ENCODE measurements around the gene BCAS1. TPM values are rescaled to one million over a fixed set of nuclear protein-coding genes. Genes with fewer than 3 reads are reported as not detected.

The BCAS1 gene
- total and polyA plus RNA-seq, 2 donors (not counting 1 experiment from before 2014, with no cell fraction given): 0.97 to 1.1 TPM

DNA sequence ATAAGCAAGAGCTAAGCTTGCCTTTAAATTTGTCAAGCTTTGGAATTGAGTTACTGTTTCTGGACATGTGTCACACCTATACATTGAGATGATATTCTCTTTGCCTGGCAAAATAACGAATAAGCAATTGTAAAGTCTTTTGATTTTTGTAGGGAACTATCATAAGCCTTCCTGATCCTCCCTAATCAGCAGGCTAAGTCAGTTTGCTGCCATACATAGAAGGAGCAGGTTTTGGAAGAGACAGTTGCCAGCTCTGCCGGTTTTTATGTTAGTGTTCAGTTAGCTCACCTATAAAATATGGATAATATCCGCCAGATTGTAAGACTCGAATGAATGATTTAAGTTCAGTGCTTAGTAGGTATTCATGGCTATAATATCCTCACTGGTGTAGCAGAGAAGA lies 34.4 kb upstream of the BCAS1 start:
- H3K4me2 ChIP-seq (replicated peaks; ENCODE audit: low read depth, low read length, poor library complexity, severe bottlenecking): no peak overlapping the region
- WGBS (ENCODE audit: insufficient coverage): 100% methylated on average over 2 of the region's 4 CpGs
- CTCF ChIA-PET: interaction anchor here (1.0 to 3.3 kb wide), 6 partner anchors 10 to 541 kb away, joined by 3 to 20 read pairs (median 4); no protein-coding TSS in a partner anchor
- Mint-ChIP-seq H3K4me1 (peaks cover 1% of the 10 kb centered on the region), H3K9me3 (ENCODE audit: insufficient read depth) (no peaks in the 10 kb centered on the region), H3K4me3 (no peak overlapping the region), H3K27ac (no peak overlapping the region), H3K27me3 (peaks cover 25% of the 10 kb centered on the region)
- peaks cover 0 to 6% (median under 1%) of the 10 kb centered on the region in 4 experiments for H3K27me3 ChIP-seq (replicated peaks in 1 of 4; ENCODE audit: control extremely low read depth in 1 of 4, control insufficient read depth in 3 of 4, insufficient read depth in 4 of 4, low read length in 3 of 4)
- H3K79me2 ChIP-seq (ENCODE audit: control insufficient read depth, insufficient read depth, low read length): no peaks in the 10 kb centered on the region
- TF ChIP-seq, protein P1, sequence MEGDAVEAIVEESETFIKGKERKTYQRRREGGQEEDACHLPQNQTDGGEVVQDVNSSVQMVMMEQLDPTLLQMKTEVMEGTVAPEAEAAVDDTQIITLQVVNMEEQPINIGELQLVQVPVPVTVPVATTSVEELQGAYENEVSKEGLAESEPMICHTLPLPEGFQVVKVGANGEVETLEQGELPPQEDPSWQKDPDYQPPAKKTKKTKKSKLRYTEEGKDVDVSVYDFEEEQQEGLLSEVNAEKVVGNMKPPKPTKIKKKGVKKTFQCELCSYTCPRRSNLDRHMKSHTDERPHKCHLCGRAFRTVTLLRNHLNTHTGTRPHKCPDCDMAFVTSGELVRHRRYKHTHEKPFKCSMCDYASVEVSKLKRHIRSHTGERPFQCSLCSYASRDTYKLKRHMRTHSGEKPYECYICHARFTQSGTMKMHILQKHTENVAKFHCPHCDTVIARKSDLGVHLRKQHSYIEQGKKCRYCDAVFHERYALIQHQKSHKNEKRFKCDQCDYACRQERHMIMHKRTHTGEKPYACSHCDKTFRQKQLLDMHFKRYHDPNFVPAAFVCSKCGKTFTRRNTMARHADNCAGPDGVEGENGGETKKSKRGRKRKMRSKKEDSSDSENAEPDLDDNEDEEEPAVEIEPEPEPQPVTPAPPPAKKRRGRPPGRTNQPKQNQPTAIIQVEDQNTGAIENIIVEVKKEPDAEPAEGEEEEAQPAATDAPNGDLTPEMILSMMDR (IDR thresholded peaks at IDR 0.05): no peak
- TF ChIP-seq EZH2 (IDR thresholded peaks at IDR 0.05; ENCODE audit: borderline replicate concordance, insufficient read depth, low read depth, low read length, poor library complexity, severe bottlenecking): no peak
- H3K4me3 ChIP-seq (ENCODE audit: control extremely low read depth in 1 of 5, extremely low read depth in 1 of 5, insufficient read depth in 1 of 5, low read depth in 2 of 5, low read length in 4 of 5): no peak overlapping the region
- H3K4me1 ChIP-seq (ENCODE audit: control insufficient read depth in 2 of 2, insufficient read depth in 2 of 2, low read length in 2 of 2): no peaks in the 10 kb centered on the region
- POLR2A ChIA-PET: no interaction called here
- no peak overlapping the region for H3K9ac ChIP-seq (ENCODE audit: low read length)
- no peaks in the 10 kb centered on the region for H3K9me3 ChIP-seq (ENCODE audit: control extremely low read depth in 1 of 3, control insufficient read depth in 2 of 3, insufficient read depth in 1 of 3, low read length in 2 of 3)
- DNase-seq (no peak), ATAC-seq (ENCODE audit: low read depth) (no peak)
- no peak overlapping the region for H3K27ac ChIP-seq (ENCODE audit: low read length in 2 of 2)
- intact Hi-C loops (cut with micrococcal nuclease): no loop called here
- H2AFZ ChIP-seq (ENCODE audit: insufficient read depth, low read depth, low read length, poor library complexity, severe bottlenecking): no peak overlapping the region
- H4K20me1 ChIP-seq (ENCODE audit: control insufficient read depth, insufficient read depth, low read length, poor library complexity, severe bottlenecking): no peaks in the 10 kb centered on the region
- H3K36me3 ChIP-seq (replicated peaks in 1 of 2; ENCODE audit: control extremely low read depth in 1 of 2, control insufficient read depth in 1 of 2, extremely low read depth in 1 of 2, insufficient read depth in 2 of 2, low read length in 1 of 2): no peaks in the 10 kb centered on the region

DNA sequence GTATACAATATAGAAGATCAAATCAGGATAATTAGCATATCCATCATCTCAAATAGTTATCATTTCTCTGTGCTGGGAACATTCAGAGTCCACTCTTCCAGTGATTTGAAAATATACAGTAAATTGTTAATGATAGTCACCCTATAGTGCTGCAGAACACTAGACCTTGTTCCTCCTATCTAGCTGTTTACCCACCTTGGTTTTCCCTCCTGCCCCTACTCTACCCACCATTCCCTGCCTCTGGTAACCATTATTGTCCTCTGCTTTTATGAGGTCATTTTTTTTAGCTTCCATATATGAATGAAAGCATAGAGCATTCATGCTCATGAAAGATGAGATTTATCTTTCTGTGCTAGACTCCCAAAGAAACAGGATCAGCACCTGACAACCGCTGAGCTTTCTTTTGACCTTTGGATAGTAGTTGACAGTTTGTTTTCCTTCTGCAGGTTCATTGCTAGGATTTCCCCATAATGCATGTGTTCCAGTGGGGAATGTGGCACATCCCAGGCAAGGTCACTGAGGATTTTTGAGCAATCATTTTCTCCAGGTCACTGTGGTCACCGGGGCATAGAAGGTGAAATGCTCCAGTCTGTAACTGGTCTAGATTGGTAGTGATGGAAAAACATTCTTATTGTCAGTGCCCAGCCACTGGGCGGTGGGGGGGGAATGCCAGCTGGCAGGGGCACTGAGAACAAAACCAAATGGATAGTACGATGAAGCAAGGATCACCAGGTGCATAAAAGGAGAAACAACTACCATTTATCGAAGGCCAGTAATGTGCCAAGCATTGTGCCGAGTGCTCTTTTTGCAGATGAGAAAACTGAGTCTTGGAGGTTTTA lies 33.6 kb upstream of the BCAS1 start:
- Mint-ChIP-seq H3K4me1 (peaks cover 1% of the 10 kb centered on the region), H3K27me3 (peaks cover 25% of the 10 kb centered on the region), H3K9me3 (ENCODE audit: insufficient read depth) (no peaks in the 10 kb centered on the region), H3K4me3 (no peak overlapping the region), H3K27ac (no peak overlapping the region)
- H3K27ac ChIP-seq (ENCODE audit: low read length in 2 of 2): no peak overlapping the region
- no peaks in the 10 kb centered on the region for H3K79me2 ChIP-seq (ENCODE audit: control insufficient read depth, insufficient read depth, low read length)
- intact Hi-C loops (cut with micrococcal nuclease): loop anchor here (1.0 kb wide), 1 partner anchor 95 kb away; no protein-coding TSS in a partner anchor
- no peak overlapping the region for H3K9ac ChIP-seq (ENCODE audit: low read length)
- H3K4me3 ChIP-seq (ENCODE audit: control extremely low read depth in 1 of 5, extremely low read depth in 1 of 5, insufficient read depth in 1 of 5, low read depth in 2 of 5, low read length in 4 of 5): no peak overlapping the region
- no peaks in the 10 kb centered on the region for H3K4me1 ChIP-seq (ENCODE audit: control insufficient read depth in 2 of 2, insufficient read depth in 2 of 2, low read length in 2 of 2)
- no peaks in the 10 kb centered on the region for H3K36me3 ChIP-seq (replicated peaks in 1 of 2; ENCODE audit: control extremely low read depth in 1 of 2, control insufficient read depth in 1 of 2, extremely low read depth in 1 of 2, insufficient read depth in 2 of 2, low read length in 1 of 2)
- ChIA-PET POLR2A (no interaction called here), CTCF (interaction anchor here (0.7 to 3.3 kb wide), 15 partner anchors 9 to 904 kb away, joined by 3 to 20 read pairs (median 3); partner anchors contain the start of gene PFDN4)
- peaks cover 0 to 6% (median under 1%) of the 10 kb centered on the region in 4 experiments for H3K27me3 ChIP-seq (replicated peaks in 1 of 4; ENCODE audit: control extremely low read depth in 1 of 4, control insufficient read depth in 3 of 4, insufficient read depth in 4 of 4, low read length in 3 of 4)
- no peak overlapping the region for H2AFZ ChIP-seq (ENCODE audit: insufficient read depth, low read depth, low read length, poor library complexity, severe bottlenecking)
- no peak for TF ChIP-seq EZH2 (IDR thresholded peaks at IDR 0.05; ENCODE audit: borderline replicate concordance, insufficient read depth, low read depth, low read length, poor library complexity, severe bottlenecking)
- TF ChIP-seq, protein P1 (IDR thresholded peaks at IDR 0.05): peak; percentile 39
- WGBS (ENCODE audit: insufficient coverage): 100% methylated on average over 5 of the region's 6 CpGs
- no peaks in the 10 kb centered on the region for H4K20me1 ChIP-seq (ENCODE audit: control insufficient read depth, insufficient read depth, low read length, poor library complexity, severe bottlenecking)
- H3K9me3 ChIP-seq (ENCODE audit: control extremely low read depth in 1 of 3, control insufficient read depth in 2 of 3, insufficient read depth in 1 of 3, low read length in 2 of 3): no peaks in the 10 kb centered on the region
- ATAC-seq (ENCODE audit: low read depth): no peak
- no peak for DNase-seq
- H3K4me2 ChIP-seq (replicated peaks; ENCODE audit: low read depth, low read length, poor library complexity, severe bottlenecking): no peak overlapping the region

Measured in B cell (primary cell).